Endothelial cell of umbilical vein (primary cell): Measurements from ENCODE around the gene CYP17A1. TPM values are rescaled to one million over a fixed set of nuclear protein-coding genes. Genes with fewer than 3 reads are reported as not detected.
A peak's percentile ranks its signal among the peaks of the same experiment; 100 is the strongest.

Experiments used
- BruUV-seq: library from RNA; stranded (reverse); fragments of 400-500 nt; replicated peaks from 2 replicates; lab custom pipeline; 2021; lab: Mats Ljungman, UMichigan
- CTCF ChIA-PET: fragments of 300-600, 350-600 bp; sonication (Branson Sonifier 250); formaldehyde crosslinking; loops from one replicate; lab custom pipeline; 2021; ENCODE audit warnings: antibody characterized with exemption, inconsistent platforms; lab: Charles Lee
- POLR2A ChIA-PET: fragments of 300-600, 350-600 bp; sonication (Branson Sonifier 250); formaldehyde crosslinking; loops from one replicate; lab custom pipeline; 2021; ENCODE audit warnings: antibody characterized with exemption, inconsistent platforms; lab: Charles Lee
- DNase-seq: peaks from one replicate; pipeline ENCODE4 v3.0.0-alpha.2; 2011; ENCODE audit warnings: low read depth, low spot score
- FAIRE-seq: peaks from 2 replicates; lab custom pipeline; 2011; peaks lifted over from hg19 to GRCh38; lab: Jason Lieb, UNC
- H2AFZ ChIP-seq: 2 replicates; pipeline ENCODE4 v1.6.0; 2012; ENCODE audit warnings: low read depth, low read length, control low read depth, inconsistent platforms
- H3K27ac ChIP-seq: 2 replicates; pipeline ENCODE4 v1.5.1; 2011; ENCODE audit warnings: low read depth, mild to moderate bottlenecking, control low read depth, low read length, moderate library complexity; ENCODE audit not compliant: insufficient read depth
- H3K27me3 ChIP-seq, 2 experiments: 2 replicates each; pipeline versions ENCODE4 v1.6.0 to v1.6.1; 2011; ENCODE audit warnings: low read length in 2 of 2, mixed read lengths in 1 of 2; ENCODE audit not compliant: control insufficient read depth in 2 of 2, insufficient read depth in 2 of 2
- H3K36me3 ChIP-seq, 2 experiments: 2 replicates in 1 of 2; 3 replicates in 1 of 2; pipeline ENCODE4 v1.5.1; 2011; ENCODE audit warnings: low read length in 2 of 2, mild to moderate bottlenecking in 1 of 2, moderate library complexity in 1 of 2; ENCODE audit not compliant: control insufficient read depth in 2 of 2, insufficient read depth in 2 of 2; ENCODE audit errors: extremely low read depth in 1 of 2
- H3K4me1 ChIP-seq: 3 replicates; pipeline ENCODE4 v1.5.1; 2011; ENCODE audit warnings: mild to moderate bottlenecking, low read length; ENCODE audit not compliant: control insufficient read depth, insufficient read depth; ENCODE audit errors: extremely low read depth
- H3K4me2 ChIP-seq: 2 replicates; pipeline ENCODE4 v1.6.1; 2011; ENCODE audit warnings: low read length, control low read depth, mixed read lengths; ENCODE audit not compliant: insufficient read depth
- H3K4me3 ChIP-seq, 3 experiments: fragments of 200-600 bp in 1 of 3; sonication (generic), shearing (Covaris generic) in 1 of 3; replicated peaks in 1 of 3; 2 replicates each; pipeline ENCODE4 v1.5.1; 2011 to 2016; ENCODE audit warnings: control low read depth in 3 of 3, low read length in 3 of 3, mild to moderate bottlenecking in 2 of 3, inconsistent platforms in 1 of 3, low read depth in 1 of 3, moderate library complexity in 1 of 3; ENCODE audit not compliant: insufficient read depth in 1 of 3
- H3K79me2 ChIP-seq: 2 replicates; pipeline ENCODE4 v1.6.0; 2012; ENCODE audit warnings: low read length, inconsistent platforms; ENCODE audit not compliant: control insufficient read depth, insufficient read depth
- H3K9ac ChIP-seq: replicated peaks from 2 replicates; pipeline ENCODE3; 2011; ENCODE audit warnings: low read length, control low read depth; ENCODE audit not compliant: insufficient read depth; ENCODE audit errors: extremely low read depth
- H3K9me1 ChIP-seq: replicated peaks from 3 replicates; pipeline ENCODE4 v1.6.0; 2011; ENCODE audit warnings: mild to moderate bottlenecking, low read length; ENCODE audit not compliant: control insufficient read depth, insufficient read depth; ENCODE audit errors: extremely low read depth
- H3K9me3 ChIP-seq: replicated peaks from 2 replicates; pipeline ENCODE4 v1.5.1; 2012; ENCODE audit warnings: low read length, inconsistent platforms; ENCODE audit not compliant: control insufficient read depth, insufficient read depth
- H4K20me1 ChIP-seq: replicated peaks from 2 replicates; pipeline ENCODE3; 2011; ENCODE audit warnings: mild to moderate bottlenecking, low read length; ENCODE audit not compliant: control insufficient read depth, insufficient read depth; ENCODE audit errors: extremely low read depth
- EZH2 ChIP-seq: IDR thresholded peaks from 2 replicates; pipeline ENCODE4 v1.6.1; 2012; ENCODE audit warnings: borderline replicate concordance, low read depth, mild to moderate bottlenecking, moderate library complexity, low read length, inconsistent platforms; ENCODE audit not compliant: severe bottlenecking
- FOS ChIP-seq: IDR thresholded peaks from 2 replicates; pipeline ENCODE4 v1.6.1; 2011; ENCODE audit warnings: mild to moderate bottlenecking, low read length, moderate library complexity, borderline replicate concordance; ENCODE audit not compliant: insufficient read depth
- GATA2 ChIP-seq: IDR thresholded peaks from 2 replicates; pipeline ENCODE4 v1.7.0; 2011; ENCODE audit warnings: low read depth, mild to moderate bottlenecking, moderate library complexity, mixed read lengths, low read length; ENCODE audit not compliant: insufficient read length, insufficient read depth
- JUN ChIP-seq: IDR thresholded peaks from 2 replicates; pipeline ENCODE4 v1.6.1; 2011; ENCODE audit warnings: borderline replicate concordance, low read depth; ENCODE audit not compliant: insufficient read length, insufficient read depth
- MYC ChIP-seq: IDR thresholded peaks from one replicate; pipeline ENCODE4 v1.6.1; 2011; ENCODE audit warnings: mild to moderate bottlenecking, low read depth, low read length
- POLR2A ChIP-seq: IDR thresholded peaks from 2 replicates; pipeline ENCODE4 v1.6.1; 2012; ENCODE audit warnings: low read depth, mild to moderate bottlenecking, control low read depth, low read length
- POLR2AphosphoS5 ChIP-seq: IDR thresholded peaks from 2 replicates; pipeline ENCODE4 v1.6.1; 2012; ENCODE audit warnings: low read depth, mild to moderate bottlenecking, control low read depth, low read length, moderate library complexity; ENCODE audit not compliant: insufficient read depth
- dilution Hi-C: fragments of 300-500 bp; cut with MboI; formaldehyde crosslinking; loops from one replicate; pipeline ENCODE4 v1.15.0; 2019; ENCODE audit warnings: low sequenced_read_pairs; ENCODE audit not compliant: extremely low pct_ligation_motif_present
- intact Hi-C: fragments of 100-400 bp; cut with micrococcal nuclease; formaldehyde crosslinking; loops from one replicate; pipeline ENCODE4 v1.10.0; 2022
- polyA plus RNA-seq, 4 experiments: library from polyadenylated mRNA; depleted of rRNA in 3 of 4; stranded (reverse) in 3 of 4; unstranded in 1 of 4; fragments of >200 nt; gene quantifications; 2 replicates each; pipeline versions ENCODE4 v1.2.1 to v1.2.3, GENCODE V29; 2011 to 2012; ENCODE audit warnings: missing spikeins in 1 of 4
- total RNA-seq: library from RNA; stranded (reverse); gene quantifications from 2 replicates; pipeline ENCODE4 v1.2.3, GENCODE V29; 2021
- TF ChIP-seq, protein P1 (sequence below), 2 donors: IDR thresholded peaks; 1 replicate in 1 of 2; 2 replicates in 1 of 2; pipeline ENCODE4 v1.5.1; 2011; ENCODE audit warnings: low read length in 2 of 2, mild to moderate bottlenecking in 2 of 2, moderate library complexity in 2 of 2, control low read depth in 1 of 2, inconsistent platforms in 1 of 2, low read depth in 1 of 2; ENCODE audit not compliant: insufficient read depth in 1 of 2; ENCODE audit errors: extremely low read depth in 1 of 2
- TF ChIP-seq, protein P2 (sequence below): IDR thresholded peaks from 2 replicates; pipeline ENCODE4 v1.6.1; 2011; ENCODE audit not compliant: insufficient read depth, insufficient read length

The CYP17A1 gene
- total and polyA plus RNA-seq, 2 donors (not counting 3 experiments of a cell fraction or from before 2014, with no cell fraction given), result not detected

GRCh38 chr10:102795453-102796406 lies 41.5 kb downstream of the CYP17A1 start:
- no peaks in the 10 kb centered on the region for H4K20me1 ChIP-seq
- ChIA-PET POLR2A (no interaction called here), CTCF (no interaction called here)
- no peak overlapping the region for H3K9ac ChIP-seq
- no peak for DNase-seq
- no peak overlapping the region for H2AFZ ChIP-seq
- FAIRE-seq, result no peak
- peak overlapping the region; percentile 38 for H3K27ac ChIP-seq
- no peak overlapping the region for H3K4me3 ChIP-seq
- no peaks in the 10 kb centered on the region for H3K9me3 ChIP-seq
- BruUV-seq, result no TSS peak
- peak overlapping the region; percentile 10 for H3K4me2 ChIP-seq
- TF ChIP-seq POLR2AphosphoS5, result no peak
- TF ChIP-seq, protein P1, sequence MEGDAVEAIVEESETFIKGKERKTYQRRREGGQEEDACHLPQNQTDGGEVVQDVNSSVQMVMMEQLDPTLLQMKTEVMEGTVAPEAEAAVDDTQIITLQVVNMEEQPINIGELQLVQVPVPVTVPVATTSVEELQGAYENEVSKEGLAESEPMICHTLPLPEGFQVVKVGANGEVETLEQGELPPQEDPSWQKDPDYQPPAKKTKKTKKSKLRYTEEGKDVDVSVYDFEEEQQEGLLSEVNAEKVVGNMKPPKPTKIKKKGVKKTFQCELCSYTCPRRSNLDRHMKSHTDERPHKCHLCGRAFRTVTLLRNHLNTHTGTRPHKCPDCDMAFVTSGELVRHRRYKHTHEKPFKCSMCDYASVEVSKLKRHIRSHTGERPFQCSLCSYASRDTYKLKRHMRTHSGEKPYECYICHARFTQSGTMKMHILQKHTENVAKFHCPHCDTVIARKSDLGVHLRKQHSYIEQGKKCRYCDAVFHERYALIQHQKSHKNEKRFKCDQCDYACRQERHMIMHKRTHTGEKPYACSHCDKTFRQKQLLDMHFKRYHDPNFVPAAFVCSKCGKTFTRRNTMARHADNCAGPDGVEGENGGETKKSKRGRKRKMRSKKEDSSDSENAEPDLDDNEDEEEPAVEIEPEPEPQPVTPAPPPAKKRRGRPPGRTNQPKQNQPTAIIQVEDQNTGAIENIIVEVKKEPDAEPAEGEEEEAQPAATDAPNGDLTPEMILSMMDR (IDR thresholded peaks at IDR 0.05; ENCODE audit: extremely low read depth in 1 of 2, insufficient read depth in 1 of 2, low read depth in 1 of 2, low read length in 2 of 2), result no peak
- no peak for TF ChIP-seq MYC
- TF ChIP-seq, protein P2, sequence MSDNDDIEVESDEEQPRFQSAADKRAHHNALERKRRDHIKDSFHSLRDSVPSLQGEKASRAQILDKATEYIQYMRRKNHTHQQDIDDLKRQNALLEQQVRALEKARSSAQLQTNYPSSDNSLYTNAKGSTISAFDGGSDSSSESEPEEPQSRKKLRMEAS, result no peak
- TF ChIP-seq FOS, result no peak
- no peak for TF ChIP-seq EZH2
- no peak for TF ChIP-seq GATA2
- TF ChIP-seq JUN, result no peak
- no peak for TF ChIP-seq POLR2A
- H3K36me3 ChIP-seq, result peaks cover 6 to 9% of the 10 kb centered on the region in 2 experiments
- no peaks in the 10 kb centered on the region for H3K9me1 ChIP-seq
- intact Hi-C loops (loop anchor here (1.0 kb wide), 1 partner anchor 12 kb away; no protein-coding TSS in a partner anchor), dilution Hi-C loops (no loop called here)
- no peaks in the 10 kb centered on the region for H3K27me3 ChIP-seq
- H3K79me2 ChIP-seq, result peaks cover 10% of the 10 kb centered on the region
- H3K4me1 ChIP-seq, result peaks cover 35% of the 10 kb centered on the region
